GM23338 (cell line): ENCODE results near the gene MRPL2.

Experiments
- CREB1 ChIP-seq: fragments of 250-450 bp; sonication (Bioruptor Pico); IDR thresholded peaks from 2 replicates; pipeline ENCODE4 v1.5.0; 2020; ENCODE audit warnings: low read depth, mild to moderate bottlenecking, moderate library complexity
- CTCF ChIP-seq, 2 experiments: fragments of 200-600 bp in 1 of 2; sonication (generic) in 1 of 2; conservative IDR thresholded peaks; 2 replicates each; pipeline versions ENCODE4 v1.5.1 to v1.6.1; 2016 to 2017; ENCODE audit warnings: antibody characterized with exemption in 2 of 2, low read depth in 2 of 2, mild to moderate bottlenecking in 2 of 2, moderate library complexity in 1 of 2
- ETS1 ChIP-seq: IDR thresholded peaks from 2 replicates; pipeline ENCODE4 v1.6.1; 2016; ENCODE audit warnings: antibody characterized with exemption
- EZH2 ChIP-seq: fragments of 200-600 bp; sonication (generic); IDR thresholded peaks from one replicate; pipeline ENCODE4 v1.8.0; 2017; ENCODE audit warnings: antibody characterized with exemption, mild to moderate bottlenecking, low read depth; ENCODE audit not compliant: unreplicated experiment
- EZH2phosphoT487 ChIP-seq: fragments of 200-600 bp; sonication (generic); IDR thresholded peaks from one replicate; pipeline ENCODE4 v1.8.1; 2018; ENCODE audit warnings: antibody characterized with exemption; ENCODE audit not compliant: unreplicated experiment
- JUNB ChIP-seq: IDR thresholded peaks from one replicate; pipeline ENCODE4 v1.6.1; 2016; ENCODE audit warnings: antibody characterized with exemption; ENCODE audit not compliant: unreplicated experiment
- NANOG ChIP-seq: IDR thresholded peaks from 2 replicates; pipeline ENCODE4 v1.6.1; 2016; ENCODE audit warnings: antibody characterized with exemption, borderline replicate concordance
- POLR2AphosphoS5 ChIP-seq: IDR thresholded peaks from 2 replicates; pipeline ENCODE4 v1.6.1; 2016; ENCODE audit warnings: antibody characterized with exemption, low read depth
- REST ChIP-seq: IDR thresholded peaks from one replicate; pipeline ENCODE4 v1.6.1; 2018; ENCODE audit warnings: antibody characterized with exemption; ENCODE audit not compliant: unreplicated experiment
- STAT1 ChIP-seq: IDR thresholded peaks from one replicate; pipeline ENCODE4 v1.6.1; 2016; ENCODE audit warnings: antibody characterized with exemption; ENCODE audit not compliant: unreplicated experiment
- ZNF114 ChIP-seq: fragments of 250-450 bp; sonication (Bioruptor Pico); IDR thresholded peaks from 2 replicates; pipeline ENCODE4 v1.5.0; 2020; ENCODE audit warnings: mild to moderate bottlenecking, moderate library complexity
- ZNF331 ChIP-seq: fragments of 250-450 bp; sonication (Bioruptor Pico); IDR thresholded peaks from 2 replicates; pipeline ENCODE4 v1.5.0; 2020; ENCODE audit warnings: low read depth, mild to moderate bottlenecking, moderate library complexity
- ZNF462 ChIP-seq: fragments of 250-450 bp; sonication (Bioruptor Pico); IDR thresholded peaks from 2 replicates; pipeline ENCODE4 v1.5.0; 2020; ENCODE audit warnings: mild to moderate bottlenecking, moderate library complexity

GRCh38 chr6:43101497-43101896, 42.3 kb upstream of the MRPL2 start:
- TF ChIP-seq CTCF (conservative IDR thresholded peaks at IDR 0.05; ENCODE audit: low read depth in 2 of 2) (no peak), EZH2phosphoT487 (no peak), NANOG (no peak), POLR2AphosphoS5 (no peak), ETS1 (no peak), EZH2 (no peak), REST (no peak), STAT1 (no peak), CREB1 (no peak), ZNF462 (CRISPR knock-in tag) (no peak), JUNB (no peak), ZNF331 (no peak), ZNF114 (CRISPR knock-in tag) (no peak)
